PC-3 (cell line): ENCODE measurements around the gene RUFY4. TPM values are rescaled to one million over a fixed set of nuclear protein-coding genes. Genes with fewer than 3 reads are reported as not detected.

Experiments used
- ATAC-seq: fragments of 200-7000 bp; cut with Tn5 transposase; 2 replicates; pipeline ENCODE4 v1.9.1; 2020; ENCODE audit warnings: mild to moderate bottlenecking, moderate library complexity
- BruUV-seq: library from RNA; stranded (reverse); fragments of 400-500 nt; replicated peaks from 2 replicates; lab custom pipeline; 2021; lab: Mats Ljungman, UMichigan
- CTCF ChIA-PET: fragments of 300-600 bp; sonication (Branson Sonifier 250); formaldehyde crosslinking; loops from one replicate; lab custom pipeline; 2022; ENCODE audit warnings: antibody characterized with exemption; lab: Charles Lee
- POLR2A ChIA-PET: fragments of 300-600 bp; sonication (Branson Sonifier 250); formaldehyde crosslinking; loops from one replicate; lab custom pipeline; 2022; ENCODE audit warnings: antibody characterized with exemption; ENCODE audit not compliant: unreplicated experiment; lab: Charles Lee
- DNase-seq: peaks from one replicate; pipeline ENCODE4 v3.0.0-alpha.2; 2015
- H2AFZ ChIP-seq: fragments of 300-600 bp; sonication (generic); 2 replicates; pipeline ENCODE4 v1.6.0; 2016; ENCODE audit warnings: antibody characterized with exemption, low read length
- H3F3A ChIP-seq: fragments of 300-600 bp; sonication (generic); one replicate; pipeline ENCODE4 v1.6.0; 2017; ENCODE audit warnings: antibody characterized with exemption, low read length, control low read depth, mild to moderate bottlenecking; ENCODE audit not compliant: unreplicated experiment
- H3K27ac ChIP-seq: fragments of 300-600 bp; sonication (generic); 2 replicates; pipeline ENCODE4 v1.5.1; 2016; ENCODE audit warnings: mild to moderate bottlenecking, low read length
- H3K27me3 ChIP-seq: fragments of 300-600 bp; sonication (generic); 2 replicates; pipeline ENCODE4 v1.6.1; 2016; ENCODE audit warnings: low read length, mixed read lengths
- H3K36me3 ChIP-seq: fragments of 300-600 bp; sonication (generic); 2 replicates; pipeline ENCODE4 v1.6.1; 2016; ENCODE audit warnings: low read depth, mixed run types, low read length, mixed read lengths
- H3K4me1 ChIP-seq: fragments of 300-600 bp; sonication (generic); 2 replicates; pipeline ENCODE4 v1.5.1; 2016; ENCODE audit warnings: low read length; ENCODE audit not compliant: insufficient read depth
- H3K4me2 ChIP-seq: fragments of 300-600 bp; sonication (generic); 2 replicates; pipeline ENCODE4 v1.6.0; 2016; ENCODE audit warnings: low read length
- H3K4me3 ChIP-seq: fragments of 300-600 bp; sonication (generic); 2 replicates; pipeline ENCODE4 v1.5.1; 2016; ENCODE audit warnings: mild to moderate bottlenecking, low read length, mixed read lengths
- H3K79me2 ChIP-seq: fragments of 300-600 bp; sonication (generic); 2 replicates; pipeline ENCODE4 v1.6.1; 2017; ENCODE audit warnings: low read length, mixed read lengths
- H3K9ac ChIP-seq: fragments of 300-600 bp; sonication (generic); 2 replicates; pipeline ENCODE4 v1.6.0; 2016; ENCODE audit warnings: mild to moderate bottlenecking, low read length
- H3K9me2 ChIP-seq: fragments of 300-600 bp; sonication (generic); replicated peaks from 2 replicates; pipeline ENCODE4 v1.6.1; 2016; ENCODE audit warnings: mixed run types, low read length, mixed read lengths
- H3K9me3 ChIP-seq: fragments of 300-600 bp; sonication (generic); 2 replicates; pipeline ENCODE4 v1.6.1; 2016; ENCODE audit warnings: low read length, mixed read lengths
- H4K20me1 ChIP-seq: fragments of 300-600 bp; sonication (generic); 2 replicates; pipeline ENCODE4 v1.6.1; 2016; ENCODE audit warnings: low read length, mixed read lengths
- CTCF ChIP-seq: fragments of 300-600 bp; sonication (generic); conservative IDR thresholded peaks from 2 replicates; pipeline ENCODE4 v1.5.1; 2017; ENCODE audit warnings: antibody characterized with exemption, low read depth, mild to moderate bottlenecking, low read length
- EZH2 ChIP-seq: fragments of 300-600 bp; sonication (generic); IDR thresholded peaks from one replicate; pipeline ENCODE4 v1.6.1; 2017; ENCODE audit warnings: antibody characterized with exemption, mild to moderate bottlenecking, low read length; ENCODE audit not compliant: unreplicated experiment
- EZH2phosphoT487 ChIP-seq: fragments of 300-600 bp; sonication (generic); IDR thresholded peaks from 2 replicates; pipeline ENCODE4 v1.6.1; 2018; ENCODE audit warnings: mild to moderate bottlenecking, antibody characterized with exemption, low read length, borderline replicate concordance
- intact Hi-C: fragments of 100-400 bp; cut with micrococcal nuclease; formaldehyde crosslinking; loops from 2 replicates; pipeline ENCODE4 v1.9.0; 2023
- total RNA-seq: library from RNA; depleted of rRNA; stranded (reverse); fragments of >200 nt; gene quantifications from 2 replicates; pipeline ENCODE4 v1.2.3, GENCODE V29; 2014

Gene RUFY4
- total RNA-seq, 1 experiment from 2014 or later, result not detected

GRCh38 chr2:218123986-218124385 is 54.9 kb downstream of the RUFY4 start:
- Histone ChIP-seq H3K4me1 (no peaks in the 10 kb centered on the region), H3F3A (no peaks in the 10 kb centered on the region), H3K4me2 (no peak overlapping the region), H3K79me2 (no peaks in the 10 kb centered on the region), H3K9me2 (no peaks in the 10 kb centered on the region), H3K9ac (no peak overlapping the region), H2AFZ (no peak overlapping the region), H3K27ac (no peak overlapping the region), H3K27me3 (peaks cover 48% of the 10 kb centered on the region), H3K9me3 (no peaks in the 10 kb centered on the region; the same call in 1 of the 2 replicates), H3K4me3 (no peak overlapping the region), H3K36me3 (no peaks in the 10 kb centered on the region), H4K20me1 (no peaks in the 10 kb centered on the region)
- TF ChIP-seq EZH2 (no peak), CTCF (no peak), EZH2phosphoT487 (no peak)
- intact Hi-C loops, result no loop called here
- BruUV-seq, result no TSS peak
- ATAC-seq, result no peak
- ChIA-PET POLR2A (no interaction called here), CTCF (no interaction called here)
- no peak for DNase-seq

GRCh38 chr2:218125095-218125494 is 56.0 kb downstream of the RUFY4 start:
- Histone ChIP-seq H3K9me3 (no peaks in the 10 kb centered on the region; the same call in 1 of the 2 replicates), H3K9ac (no peak overlapping the region), H3K79me2 (no peaks in the 10 kb centered on the region), H3K4me3 (no peak overlapping the region), H3K4me1 (no peaks in the 10 kb centered on the region), H3K4me2 (no peak overlapping the region), H3F3A (no peaks in the 10 kb centered on the region), H3K36me3 (no peaks in the 10 kb centered on the region), H2AFZ (no peak overlapping the region), H3K9me2 (no peaks in the 10 kb centered on the region), H4K20me1 (no peaks in the 10 kb centered on the region), H3K27me3 (peaks cover 54% of the 10 kb centered on the region), H3K27ac (no peak overlapping the region)
- ATAC-seq (no peak), DNase-seq (no peak)
- TF ChIP-seq EZH2phosphoT487 (no peak), CTCF (no peak), EZH2 (no peak)
- CTCF ChIA-PET, result no interaction called here
- POLR2A ChIA-PET, result no interaction called here
- BruUV-seq, result no TSS peak
- intact Hi-C loops, result no loop called here

- no peaks in the 10 kb centered on the region for H3K4me1 ChIP-seq
- no peak for ATAC-seq
- H3K4me2 ChIP-seq, result no peak within 1 kb of the TSS
- no peaks in the 10 kb centered on the region for H3K9me2 ChIP-seq
- no peak within 1 kb of the TSS for H3K4me3 ChIP-seq
- H3K36me3 ChIP-seq, result no peaks in the 10 kb centered on the region
- DNase-seq, result no peak
- no peaks in the 10 kb centered on the region; the same call in 1 of the 2 replicates for H3K9me3 ChIP-seq
- H3K9ac ChIP-seq, result no peak within 1 kb of the TSS
- ChIA-PET CTCF (no interaction called here), POLR2A (no interaction called here)
- H4K20me1 ChIP-seq, result no peaks in the 10 kb centered on the region
- no peaks in the 10 kb centered on the region for H3F3A ChIP-seq
- peaks cover 54% of the 10 kb centered on the region for H3K27me3 ChIP-seq
- no peaks in the 10 kb centered on the region for H3K79me2 ChIP-seq
- H2AFZ ChIP-seq, result no peak within 1 kb of the TSS
- no TSS peak for BruUV-seq
- no peak within 1 kb of the TSS for H3K27ac ChIP-seq
- intact Hi-C loops, result no loop called here
- no peak for TF ChIP-seq EZH2
- TF ChIP-seq CTCF, result no peak
- TF ChIP-seq EZH2phosphoT487, result no peak
These were observed 56.6 kb downstream of the RUFY4 start, which contains the start of gene CXCR2 for GRCh38 chr2:218125626-218126080. CXCR2 (plus strand) TSS chr2:218126028; CDS start chr2:218134802, 8,774 bp downstream.
